ENCODE measurements around the gene B4GALT2.
A peak's percentile ranks its signal among the peaks of the same experiment; 100 is the strongest.

- no peak for TF ChIP-seq POLR2AphosphoS5 (IDR thresholded peaks at IDR 0.05)
- TF ChIP-seq CTCF (IDR thresholded peaks at IDR 0.05) = peak in 1 of 2 donors; percentile 6
Observed at GRCh38 chr1:43936431-43937151, 42.4 kb upstream of the B4GALT2 start.
